Activated CD4-positive, alpha-beta memory T cell treated with anti-CD3 and anti-CD28 coated beads for 36 hours (primary cell): ENCODE measurements around the gene PNLDC1. TPM values are rescaled to one million over a fixed set of nuclear protein-coding genes. Genes with fewer than 3 reads are reported as not detected.

Experiments used
- CTCF ChIA-PET: fragments of 350-600 bp; sonication (Branson Sonifier 250); formaldehyde crosslinking; loops from one replicate; lab custom pipeline; 2021; ENCODE audit warnings: antibody characterized with exemption, inconsistent platforms; lab: Charles Lee
- POLR2A ChIA-PET: fragments of 350-600 bp; sonication (Branson Sonifier 250); formaldehyde crosslinking; loops from one replicate; lab custom pipeline; 2021; ENCODE audit warnings: antibody characterized with exemption; lab: Charles Lee
- DNase-seq: peaks from one replicate; pipeline ENCODE4 v3.0.0-alpha.2; 2020
- H3K27ac Mint-ChIP-seq: one replicate; pipeline ENCODE4 v1.8.0; 2021; ENCODE audit warnings: mixed read lengths
- H3K27me3 Mint-ChIP-seq: one replicate; pipeline ENCODE4 v1.8.0; 2021; ENCODE audit warnings: mixed read lengths
- H3K36me3 Mint-ChIP-seq: one replicate; pipeline ENCODE4 v1.8.0; 2021; ENCODE audit warnings: mixed read lengths
- H3K4me1 Mint-ChIP-seq: one replicate; pipeline ENCODE4 v1.8.0; 2021; ENCODE audit warnings: low read depth, mixed read lengths
- H3K4me3 Mint-ChIP-seq: one replicate; pipeline ENCODE4 v1.8.0; 2021; ENCODE audit warnings: mild to moderate bottlenecking, mixed read lengths
- H3K9me3 Mint-ChIP-seq: one replicate; pipeline ENCODE4 v1.8.0; 2021; ENCODE audit warnings: mixed read lengths
- intact Hi-C: fragments of 100-400 bp; cut with micrococcal nuclease; formaldehyde crosslinking; loops from one replicate; pipeline ENCODE4 v1.15.1; 2023
- total RNA-seq, 2 experiments: library from RNA; stranded (reverse); gene quantifications; one replicate each; pipeline ENCODE4 v1.2.3, GENCODE V29; 2021

Gene PNLDC1
- total RNA-seq, 2 experiments from 2014 or later, result 0.29 to 0.31 TPM

DNA sequence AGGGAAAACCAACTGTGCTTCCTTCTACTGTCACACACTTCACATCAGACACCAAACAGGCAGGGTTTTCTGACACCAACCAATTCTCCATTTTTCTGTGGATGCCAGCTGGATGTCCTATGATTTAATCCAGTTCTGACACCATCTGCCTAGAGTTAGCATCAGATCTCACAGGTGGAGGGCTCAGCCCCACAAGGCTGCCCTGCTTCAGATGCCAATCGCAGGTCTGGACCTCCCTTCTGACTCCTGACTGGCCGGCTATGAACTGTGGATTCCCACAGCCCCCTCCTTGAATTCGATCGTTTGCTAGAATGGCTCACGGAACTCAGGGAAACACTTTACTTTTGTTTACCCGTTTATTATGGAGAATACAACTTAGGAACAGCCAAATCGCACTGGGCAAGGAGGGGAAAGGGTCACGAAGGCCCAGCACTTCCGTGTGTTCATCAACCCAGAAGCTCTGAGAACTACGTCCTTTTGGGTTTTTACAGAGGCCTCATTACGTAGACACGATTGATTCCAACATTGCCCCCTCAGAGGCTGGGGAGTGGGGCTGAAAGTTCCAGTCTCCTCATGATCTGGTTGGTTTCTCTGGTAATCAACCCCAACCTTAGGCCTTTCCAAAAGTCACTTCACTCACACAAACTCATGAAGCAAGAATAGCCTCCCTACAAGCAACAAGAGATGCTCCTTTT is 65.3 kb downstream of the PNLDC1 start:
- H3K36me3 Mint-ChIP-seq, result no peaks in the 10 kb centered on the region
- no peaks in the 10 kb centered on the region for H3K9me3 Mint-ChIP-seq
- H3K27me3 Mint-ChIP-seq, result peaks cover 1% of the 10 kb centered on the region
- no peak overlapping the region for H3K27ac Mint-ChIP-seq
- peaks cover 16% of the 10 kb centered on the region for H3K4me1 Mint-ChIP-seq
- no peak for DNase-seq
- CTCF ChIA-PET, result no interaction called here
- intact Hi-C loops, result loop anchor here (10.0 kb wide), 1 partner anchor 669 kb away; no protein-coding TSS in a partner anchor
- H3K4me3 Mint-ChIP-seq, result no peak overlapping the region
- POLR2A ChIA-PET, result no interaction called here

DNA sequence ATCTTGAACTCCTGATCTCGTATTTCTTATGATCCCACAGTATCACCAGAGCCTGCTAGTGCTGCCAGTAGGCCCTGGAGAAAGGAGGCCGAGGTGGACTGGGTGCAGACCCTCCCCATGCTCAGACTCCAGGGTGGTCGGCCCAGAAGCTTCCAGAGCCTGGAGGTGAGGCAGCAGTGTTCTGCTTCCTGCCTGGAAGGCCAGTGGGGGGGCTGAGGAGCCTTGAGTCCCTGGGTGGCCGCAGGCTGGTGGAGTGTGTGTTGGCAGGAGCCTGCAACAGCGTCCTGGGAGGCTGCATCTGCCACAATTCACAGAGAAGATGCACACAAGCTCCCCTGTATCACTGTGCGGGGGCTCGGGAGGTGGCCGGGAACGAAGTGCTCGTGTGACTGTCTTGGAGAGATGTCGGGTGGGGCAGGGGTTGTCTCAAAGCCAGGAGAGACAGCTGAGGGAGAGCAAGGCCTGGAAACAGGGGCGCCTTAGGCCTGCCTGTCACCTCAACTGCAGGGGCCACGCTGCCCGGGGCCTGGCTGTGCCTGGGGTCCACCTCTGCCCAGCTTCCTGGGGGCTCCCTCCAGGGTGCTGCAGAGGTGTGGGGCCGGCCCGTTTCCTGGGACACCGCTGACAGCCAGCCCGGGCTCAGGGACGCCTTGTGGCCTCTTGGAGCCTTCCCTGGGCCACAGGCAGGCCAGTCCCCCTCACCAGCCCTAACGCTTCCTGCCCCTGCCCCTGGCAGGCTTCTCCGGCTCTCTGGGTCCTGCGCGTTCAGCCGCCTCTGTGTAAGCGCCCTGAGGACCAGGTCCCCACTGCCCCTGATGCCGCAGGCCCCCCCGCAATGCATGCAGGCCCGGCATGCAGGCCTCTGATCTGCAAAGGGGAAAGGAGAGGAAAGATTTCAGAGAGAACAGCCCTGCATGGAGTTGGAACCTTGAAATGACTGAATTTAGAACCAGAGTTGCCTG is 66.5 kb downstream of the PNLDC1 start:
- intact Hi-C loops, result loop anchor here (10.0 kb wide), 1 partner anchor 668 kb away; no protein-coding TSS in a partner anchor
- Mint-ChIP-seq H3K4me3 (no peak overlapping the region), H3K27ac (no peak overlapping the region), H3K36me3 (no peaks in the 10 kb centered on the region), H3K4me1 (peaks cover 16% of the 10 kb centered on the region), H3K27me3 (no peaks in the 10 kb centered on the region), H3K9me3 (no peaks in the 10 kb centered on the region)
- POLR2A ChIA-PET, result no interaction called here
- no peak for DNase-seq
- CTCF ChIA-PET, result interaction anchor here (1.0 kb wide), 1 partner anchor 11 kb away, joined by 3 read pairs; no protein-coding TSS in a partner anchor

Other genes with a start within 250 kb of the PNLDC1 start
- gene SOD2, start 107.0 kb upstream of the PNLDC1 start, total RNA-seq, result 100 to 1,000 TPM; 103 to 108 TPM
- gene WTAP, start 72.8 kb upstream of the PNLDC1 start, total RNA-seq, result 10 to 100 TPM; 87.6 to 90.2 TPM
- gene ACAT2, start 38.2 kb upstream of the PNLDC1 start, total RNA-seq, result 100 to 1,000 TPM; 115 to 116 TPM
- 100 to 1,000 TPM; 429 to 438 TPM for gene TCP1, start 10.7 kb upstream of the PNLDC1 start, total RNA-seq
- gene MRPL18, start 9.8 kb upstream of the PNLDC1 start, total RNA-seq, result 10 to 100 TPM; 84.6 to 89.9 TPM
- not detected for gene MAS1, start 90.7 kb downstream of the PNLDC1 start, total RNA-seq
- 10 to 100 TPM; 73.5 to 75.5 TPM for gene IGF2R, start 168.8 kb downstream of the PNLDC1 start, total RNA-seq